NT2/D1 (cell line): ENCODE measurements around the gene ZNF324.

Experiments
- SUZ12 ChIP-seq: IDR thresholded peaks from 2 replicates; pipeline ENCODE4 v1.6.1; 2011; ENCODE audit not compliant: insufficient read length, insufficient read depth; ENCODE audit errors: extremely low read depth
- YY1 ChIP-seq: IDR thresholded peaks from 2 replicates; pipeline ENCODE4 v1.6.1; 2011; ENCODE audit not compliant: insufficient read length, insufficient read depth
- ZNF274 ChIP-seq: IDR thresholded peaks from 2 replicates; pipeline ENCODE4 v1.6.1; 2011; ENCODE audit warnings: mild to moderate bottlenecking, low read depth, low read length

DNA sequence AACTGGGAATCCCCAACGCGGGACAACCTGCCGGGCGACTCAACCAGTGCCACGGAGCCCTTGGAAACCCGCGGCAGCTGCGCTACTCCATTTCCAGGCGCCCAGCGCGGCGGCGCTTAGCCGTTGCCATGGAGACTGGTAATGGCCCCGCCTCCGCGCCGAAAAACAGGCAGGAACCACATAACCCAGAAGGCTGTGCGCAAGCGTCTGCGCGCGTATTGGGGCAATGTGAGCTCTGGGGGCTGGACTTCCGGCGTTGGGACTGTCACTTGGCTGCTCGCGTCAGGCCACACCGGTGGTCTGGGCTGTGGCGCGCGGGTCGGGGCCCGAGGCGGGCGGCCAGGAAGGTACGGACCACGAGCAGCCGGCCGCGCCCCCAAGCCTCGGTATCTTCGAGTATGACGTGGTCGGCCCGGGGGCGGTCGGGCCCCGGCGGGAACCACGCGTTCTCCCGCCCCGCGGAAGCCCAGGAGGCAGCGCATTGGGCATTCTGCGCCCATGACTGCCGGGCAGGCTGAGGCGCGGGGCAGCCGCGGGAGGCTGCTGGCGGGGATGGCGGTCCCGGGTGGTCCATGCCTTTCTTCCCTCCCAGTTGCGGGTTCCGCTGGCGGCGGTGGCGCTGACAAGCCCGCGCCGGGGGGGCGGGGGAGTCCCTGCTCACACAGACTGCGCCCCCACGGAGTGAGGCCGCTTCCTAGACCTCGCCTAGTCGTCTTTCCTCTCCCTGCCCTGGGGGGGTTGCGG, 15.3 kb upstream of the ZNF324 start, which contains the start of gene ZNF324B:
- TF ChIP-seq YY1 (no peak), ZNF274 (no peak), SUZ12 (no peak)
